NOMO-1 treated with DMSO at 0.1 percent for 48 hours (cell line): ENCODE data around the gene PATL2.
"Not testable (repeated sequence)": the region's sequence is repeated elsewhere in the genome, so short reads cannot be mapped to it uniquely, and the experiment has no call there.

ENCODE experiments used
- DNase-seq: peaks from one replicate; lab custom pipeline; 2025; ENCODE audit not compliant: unreplicated experiment; lab: John Stamatoyannopoulos, UW

PATL2 gene

DNA sequence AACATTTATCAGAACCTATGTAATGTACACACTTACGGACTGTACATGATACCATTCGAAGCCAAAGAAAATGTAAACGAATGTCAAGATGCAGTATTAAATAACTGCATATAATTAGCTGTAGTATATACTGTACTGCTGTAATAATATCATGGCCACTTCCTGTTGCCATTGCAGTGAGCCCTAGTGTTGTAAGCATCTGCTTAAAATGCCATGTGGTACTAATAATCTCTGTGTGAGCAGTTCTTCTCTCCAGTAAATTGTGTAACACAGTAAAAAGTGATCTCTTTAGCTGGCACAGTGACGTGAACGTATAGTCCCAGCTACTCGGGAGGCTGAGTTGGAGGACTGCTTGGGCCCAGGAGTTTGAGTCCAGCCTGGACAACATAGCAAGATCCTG lies 56.3 kb downstream of the PATL2 start:
- DNase-seq: no peak

GRCh38 chr15:44647637-44648036 lies 63.5 kb downstream of the PATL2 start:
- DNase-seq: no peak

- no peak for DNase-seq
These were observed 64.1 kb downstream of the PATL2 start for GRCh38 chr15:44647036-44647435.

DNA sequence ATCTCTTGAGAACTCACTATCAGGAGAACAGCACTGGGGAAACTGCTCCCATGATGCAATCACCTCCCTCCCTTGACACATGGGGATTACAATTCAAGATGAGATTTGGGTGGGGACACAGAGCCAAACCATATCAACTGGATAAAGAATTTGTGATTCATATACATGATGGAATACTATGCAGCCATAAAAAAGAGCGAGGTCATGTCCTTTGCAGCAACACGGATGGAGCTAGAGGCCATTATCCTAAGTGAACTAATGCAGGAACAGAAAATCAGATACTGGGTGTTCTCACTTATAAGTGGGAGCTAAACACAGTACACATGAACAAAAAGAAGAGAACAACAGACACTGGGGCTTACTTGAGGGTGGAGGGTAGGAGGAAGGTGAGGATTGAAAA lies 64.7 kb downstream of the PATL2 start:
- DNase-seq: no peak

DNA sequence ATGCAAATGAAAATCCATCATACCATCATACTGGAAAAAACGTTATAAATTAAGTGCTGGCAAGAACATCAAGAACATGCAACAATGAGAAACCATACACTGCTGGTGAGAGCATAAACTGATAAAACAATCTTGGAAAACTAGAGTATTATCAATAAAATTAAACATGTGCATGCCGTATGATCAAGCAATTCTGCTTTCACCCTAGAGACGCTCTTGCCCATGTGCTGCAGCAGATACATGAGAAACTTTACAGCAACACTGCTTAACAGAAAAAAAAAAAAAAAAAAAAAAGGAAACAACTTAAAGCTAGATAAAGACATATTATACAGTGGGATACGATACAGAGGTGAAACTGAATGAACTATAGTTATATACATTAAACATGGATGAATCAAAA lies 69.5 kb downstream of the PATL2 start:
- DNase-seq: no peak

GRCh38 chr15:44636976-44637375 lies 74.1 kb downstream of the PATL2 start:
- DNase-seq: no peak

GRCh38 chr15:44633603-44634002 lies 77.5 kb downstream of the PATL2 start:
- DNase-seq: no peak

GRCh38 chr15:44625286-44625685 lies 85.8 kb downstream of the PATL2 start:
- not testable (repeated sequence) for DNase-seq

GRCh38 chr15:44623178-44623577 lies 87.9 kb downstream of the PATL2 start:
- no peak for DNase-seq

DNA sequence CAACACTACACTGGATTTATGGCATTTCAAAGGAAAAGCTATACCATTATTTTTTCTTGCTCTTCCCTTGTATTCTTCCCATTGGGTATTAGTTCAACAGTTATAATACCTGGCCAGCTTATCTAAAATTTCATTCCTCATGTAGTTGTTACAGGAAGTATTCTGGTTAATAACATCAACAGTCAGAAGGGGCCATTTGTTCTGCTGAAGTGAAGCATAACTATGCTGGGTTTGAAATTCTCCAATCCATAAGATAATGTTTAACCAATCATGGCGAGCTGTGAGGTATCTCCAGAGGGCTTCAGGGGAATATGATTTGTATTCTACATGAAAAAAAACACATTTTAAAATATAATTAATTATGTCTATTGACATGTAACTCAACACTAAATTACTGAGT lies 91.0 kb downstream of the PATL2 start:
- no peak for DNase-seq

- DNase-seq: no peak
These were observed 94.1 kb downstream of the PATL2 start for GRCh38 chr15:44616974-44617373.
